K562 (cell line): ENCODE results near the gene GJC2. TPM values are rescaled to one million over a fixed set of nuclear protein-coding genes. Genes with fewer than 3 reads are reported as not detected.

Experiments used
- BCLAF1 ChIP-seq, 2 experiments: fragments of 450-650 bp in 1 of 2; IDR thresholded peaks; 2 replicates each; pipeline ENCODE4 v1.6.1; 2011 to 2017; ENCODE audit warnings: low read depth in 2 of 2, antibody characterized with exemption in 1 of 2, borderline replicate concordance in 1 of 2, low read length in 1 of 2, mild to moderate bottlenecking in 1 of 2, mixed read lengths in 1 of 2; ENCODE audit not compliant: control insufficient read depth in 1 of 2
- CBFA2T3 ChIP-seq: fragments of 450-650 bp; IDR thresholded peaks from 2 replicates; pipeline ENCODE4 v1.6.1; 2017
- CBFB ChIP-seq: sonication (generic); formaldehyde crosslinking; IDR thresholded peaks from 2 replicates; pipeline ENCODE4 v1.4.0; 2020; ENCODE audit warnings: mild to moderate bottlenecking, missing genetic modification reagents
- CSDE1 ChIP-seq, 2 experiments: fragments of 450-650 bp; IDR thresholded peaks; 2 replicates each; pipeline ENCODE4 v1.6.1; 2016; ENCODE audit warnings: mild to moderate bottlenecking in 1 of 2
- EGR1 ChIP-seq: fragments of 450-650 bp; conservative IDR thresholded peaks from 2 replicates; pipeline ENCODE4 v1.6.1; 2017; ENCODE audit warnings: mild to moderate bottlenecking
- ELF4 ChIP-seq: fragments of 450-650 bp; formaldehyde crosslinking; IDR thresholded peaks from 2 replicates; pipeline ENCODE4 v1.4.0; 2022; ENCODE audit warnings: missing genetic modification characterization
- FOXA1 ChIP-seq: fragments of 450-650 bp; IDR thresholded peaks from 2 replicates; pipeline ENCODE4 v1.6.1; 2016; ENCODE audit warnings: mild to moderate bottlenecking, borderline replicate concordance
- FUS ChIP-seq: fragments of 200-400 bp; formaldehyde crosslinking; optimal IDR thresholded peaks from 2 replicates; pipeline ENCODE3; 2017; ENCODE audit warnings: low read depth, low read length
- HDAC2 ChIP-seq: fragments of 450-650 bp; IDR thresholded peaks from 2 replicates; pipeline ENCODE4 v1.6.1; 2016; ENCODE audit warnings: mild to moderate bottlenecking
- LCOR ChIP-seq: sonication (generic); formaldehyde crosslinking; IDR thresholded peaks from 2 replicates; pipeline ENCODE4 v1.8.0; 2022; ENCODE audit warnings: mild to moderate bottlenecking, missing genetic modification reagents
- MCM3 ChIP-seq: fragments of 450-650 bp; IDR thresholded peaks from 2 replicates; pipeline ENCODE4 v1.6.1; 2016
- MED1 ChIP-seq: sonication (generic); formaldehyde crosslinking; IDR thresholded peaks from 2 replicates; pipeline ENCODE4 v1.8.1; 2023; ENCODE audit warnings: missing genetic modification reagents, borderline replicate concordance
- MTA3 ChIP-seq: fragments of 450-650 bp; formaldehyde crosslinking; IDR thresholded peaks from 2 replicates; pipeline ENCODE4 v1.6.1; 2017; ENCODE audit warnings: mild to moderate bottlenecking, borderline replicate concordance
- OTX1 ChIP-seq: fragments of 450-650 bp; formaldehyde crosslinking; IDR thresholded peaks from 2 replicates; pipeline ENCODE4 v1.4.0; 2022; ENCODE audit warnings: mild to moderate bottlenecking
- SMARCC2 ChIP-seq: fragments of 450-650 bp; IDR thresholded peaks from 2 replicates; pipeline ENCODE4 v1.6.1; 2017; ENCODE audit warnings: antibody characterized with exemption, moderate library complexity, mild to moderate bottlenecking, low read depth
- USF1 ChIP-seq: sonication (generic); formaldehyde crosslinking; IDR thresholded peaks from 2 replicates; pipeline ENCODE4 v1.9.0; 2022; ENCODE audit warnings: mild to moderate bottlenecking, missing genetic modification reagents
- ZKSCAN1 ChIP-seq: fragments of 150-350 bp; IDR thresholded peaks from 2 replicates; pipeline ENCODE4 v1.6.1; 2016; ENCODE audit warnings: low read depth, low read length
- ZNF263 ChIP-seq: sonication (generic); formaldehyde crosslinking; IDR thresholded peaks from 2 replicates; pipeline ENCODE4 v1.8.0; 2022; ENCODE audit warnings: mild to moderate bottlenecking, missing genetic modification reagents, borderline replicate concordance
- ZNF717 ChIP-seq: fragments of 250-450 bp; sonication (Bioruptor Pico); IDR thresholded peaks from 2 replicates; pipeline ENCODE4 v1.5.0; 2021
- ZNF76 ChIP-seq: fragments of 250-450 bp; sonication (Bioruptor Pico); IDR thresholded peaks from 2 replicates; pipeline ENCODE4 v1.4.0; 2020; ENCODE audit warnings: mild to moderate bottlenecking, moderate library complexity, borderline replicate concordance
- polyA plus RNA-seq, 8 experiments: library from polyadenylated mRNA; depleted of rRNA in 4 of 8; stranded (reverse) in 5 of 8; unstranded in 3 of 8; fragments of >200 nt; fragmentation: Nextera tagmentation in 2 of 8; fragmentation: Illumina TruSeq in 1 of 8; extraction: Ambion mirVana in 2 of 8; extraction: Trizol in 1 of 8; gene quantifications; 2 replicates each; pipeline versions ENCODE4 v1.2.1 to v1.2.3, GENCODE V29; 2011 to 2014; ENCODE audit warnings: inconsistent platforms in 1 of 8, missing spikeins in 1 of 8
- total RNA-seq, 7 experiments: library from RNA; depleted of rRNA in 6 of 7; stranded (reverse); fragments of >200 nt in 6 of 7; fragmentation: Illumina TruSeq in 2 of 7; extraction: Trizol in 2 of 7; gene quantifications; 2 replicates each; pipeline versions ENCODE4 v1.2.1 to v1.2.3, GENCODE V29; 2011 to 2021; ENCODE audit warnings: low replicate concordance in 1 of 7
- TF ChIP-seq, protein P1 (sequence below), 2 experiments: fragments of 450-650 bp; IDR thresholded peaks; 2 replicates each; pipeline ENCODE4 v1.6.1; 2016
- TF ChIP-seq, protein P2 (sequence below): sonication (generic); formaldehyde crosslinking; IDR thresholded peaks from 2 replicates; pipeline ENCODE4 v1.8.0; 2023; ENCODE audit warnings: mild to moderate bottlenecking, missing genetic modification reagents
- TF ChIP-seq, protein P3 (sequence below), 2 experiments: fragments of 250-450 bp in 1 of 2; fragments of 450-650 bp in 1 of 2; sonication (Bioruptor Pico) in 1 of 2; IDR thresholded peaks; 2 replicates each; pipeline versions ENCODE4 v1.6.1 to v1.8.0; 2016 to 2021; ENCODE audit warnings: mild to moderate bottlenecking in 2 of 2, moderate library complexity in 2 of 2, missing compliant biosample characterization in 1 of 2, missing genetic modification characterization in 1 of 2

The GJC2 gene
- total and polyA plus RNA-seq, 9 of the 15 experiments (the other 6 are each of a cell fraction or from before 2014, with no cell fraction given): 0.03 to 0.62 (median 0.11) TPM; not detected in 2

DNA sequence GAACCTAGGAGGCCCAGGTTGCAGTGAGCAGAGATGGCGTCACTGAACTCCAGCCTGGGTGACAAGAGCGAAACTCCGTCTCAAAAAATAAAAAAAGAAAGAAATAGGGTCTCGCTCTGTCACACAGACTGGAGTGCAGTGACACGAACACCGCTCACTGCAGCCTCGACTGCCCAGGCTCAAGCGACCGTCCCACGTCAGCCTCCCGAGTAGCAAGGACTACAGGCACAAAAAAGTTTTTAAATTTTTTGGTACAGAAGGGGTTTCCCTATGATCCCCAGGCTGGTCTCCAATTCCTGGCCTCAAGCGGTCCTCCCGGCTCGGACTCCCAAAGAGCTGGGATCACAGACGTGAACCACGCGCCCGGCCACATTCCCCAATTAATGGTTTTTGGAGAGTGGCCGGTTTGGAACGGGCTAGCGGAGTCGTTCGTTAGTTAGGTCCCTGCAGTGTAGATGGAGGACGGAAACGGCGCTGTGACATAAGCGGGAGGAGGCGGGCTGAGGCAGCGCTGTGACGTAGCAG lies 10.3 kb upstream of the GJC2 start (continued):
- TF ChIP-seq BCLAF1 (IDR thresholded peaks at IDR 0.05; ENCODE audit: borderline replicate concordance in 1 of 2, control insufficient read depth in 1 of 2, low read depth in 2 of 2, low read length in 1 of 2): no peak
- TF ChIP-seq ELF4 (CRISPR knock-in tag): no peak; the same call in 1 of the 2 replicates
- no peak for TF ChIP-seq ZNF717 (CRISPR knock-in tag)
- TF ChIP-seq CBFA2T3: no peak
- TF ChIP-seq ZKSCAN1: no peak
- TF ChIP-seq EGR1: no peak
- TF ChIP-seq, protein P1, sequence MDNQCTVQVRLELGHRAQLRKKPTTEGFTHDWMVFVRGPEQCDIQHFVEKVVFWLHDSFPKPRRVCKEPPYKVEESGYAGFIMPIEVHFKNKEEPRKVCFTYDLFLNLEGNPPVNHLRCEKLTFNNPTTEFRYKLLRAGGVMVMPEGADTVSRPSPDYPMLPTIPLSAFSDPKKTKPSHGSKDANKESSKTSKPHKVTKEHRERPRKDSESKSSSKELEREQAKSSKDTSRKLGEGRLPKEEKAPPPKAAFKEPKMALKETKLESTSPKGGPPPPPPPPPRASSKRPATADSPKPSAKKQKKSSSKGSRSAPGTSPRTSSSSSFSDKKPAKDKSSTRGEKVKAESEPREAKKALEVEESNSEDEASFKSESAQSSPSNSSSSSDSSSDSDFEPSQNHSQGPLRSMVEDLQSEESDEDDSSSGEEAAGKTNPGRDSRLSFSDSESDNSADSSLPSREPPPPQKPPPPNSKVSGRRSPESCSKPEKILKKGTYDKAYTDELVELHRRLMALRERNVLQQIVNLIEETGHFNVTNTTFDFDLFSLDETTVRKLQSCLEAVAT (IDR thresholded peaks at IDR 0.05): no peak
- TF ChIP-seq MCM3: no peak
- TF ChIP-seq, protein P2, sequence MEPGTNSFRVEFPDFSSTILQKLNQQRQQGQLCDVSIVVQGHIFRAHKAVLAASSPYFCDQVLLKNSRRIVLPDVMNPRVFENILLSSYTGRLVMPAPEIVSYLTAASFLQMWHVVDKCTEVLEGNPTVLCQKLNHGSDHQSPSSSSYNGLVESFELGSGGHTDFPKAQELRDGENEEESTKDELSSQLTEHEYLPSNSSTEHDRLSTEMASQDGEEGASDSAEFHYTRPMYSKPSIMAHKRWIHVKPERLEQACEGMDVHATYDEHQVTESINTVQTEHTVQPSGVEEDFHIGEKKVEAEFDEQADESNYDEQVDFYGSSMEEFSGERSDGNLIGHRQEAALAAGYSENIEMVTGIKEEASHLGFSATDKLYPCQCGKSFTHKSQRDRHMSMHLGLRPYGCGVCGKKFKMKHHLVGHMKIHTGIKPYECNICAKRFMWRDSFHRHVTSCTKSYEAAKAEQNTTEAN (CRISPR knock-in tag): no peak
- no peak for TF ChIP-seq MED1 (CRISPR knock-in tag)
- 0 out of 2 replicates have a peak, but pooled peaks have one; percentile 44 for TF ChIP-seq SMARCC2
- peak; percentile 38; the same call in 1 of the 2 replicates for TF ChIP-seq CBFB
- TF ChIP-seq OTX1 (CRISPR knock-in tag): no peak
- TF ChIP-seq USF1 (CRISPR knock-in tag): no peak
- 0 out of 4 replicates have a peak, but pooled peaks of 1 of the 2 experiments have one; percentile 17 for TF ChIP-seq CSDE1 (IDR thresholded peaks at IDR 0.05)
- no peak for TF ChIP-seq MTA3
- no peak for TF ChIP-seq FOXA1
- TF ChIP-seq FUS: no peak
- TF ChIP-seq ZNF76 (CRISPR knock-in tag): 0 out of 2 replicates have a peak, but pooled peaks have one; percentile 31
- peak; percentile 50; the same call in 1 of the 2 replicates for TF ChIP-seq ZNF263 (CRISPR knock-in tag)
- TF ChIP-seq LCOR (CRISPR knock-in tag): no peak
- TF ChIP-seq, protein P3, sequence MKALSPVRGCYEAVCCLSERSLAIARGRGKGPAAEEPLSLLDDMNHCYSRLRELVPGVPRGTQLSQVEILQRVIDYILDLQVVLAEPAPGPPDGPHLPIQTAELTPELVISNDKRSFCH (CRISPR knock-in tag; IDR thresholded peaks at IDR 0.05): no peak
- TF ChIP-seq, protein P3 (tag; IDR thresholded peaks at IDR 0.05): no peak; the same call in 1 of the 2 replicates
- peak; percentile 56; the same call in 1 of the 2 replicates for TF ChIP-seq HDAC2
